HepG2 (cell line): ENCODE results near the gene NOP56. TPM values are rescaled to one million over a fixed set of nuclear protein-coding genes. Genes with fewer than 3 reads are reported as not detected.

Experiments
- ASH2L ChIP-seq: fragments of 300-600, 200-600 bp; sonication (generic); IDR thresholded peaks from 2 replicates; pipeline ENCODE4 v1.7.0; 2017; ENCODE audit warnings: low read depth, mild to moderate bottlenecking, moderate library complexity, mixed read lengths, low read length; ENCODE audit not compliant: insufficient read length
- EHMT2 ChIP-seq: fragments of 200-600 bp; sonication (generic); IDR thresholded peaks from 2 replicates; pipeline ENCODE4 v1.7.0; 2017; ENCODE audit warnings: antibody characterized with exemption, low read depth, low read length, borderline replicate concordance
- GLMP ChIP-seq: sonication (generic); formaldehyde crosslinking; IDR thresholded peaks from 2 replicates; pipeline ENCODE4 v1.9.0; 2021; ENCODE audit warnings: missing genetic modification reagents, mild to moderate bottlenecking, borderline replicate concordance
- HDAC6 ChIP-seq: fragments of 200-600 bp; sonication (generic); IDR thresholded peaks from 2 replicates; pipeline ENCODE4 v1.7.0; 2017; ENCODE audit warnings: mild to moderate bottlenecking, antibody characterized with exemption, low read length, low read depth
- HES4 ChIP-seq: sonication (generic); formaldehyde crosslinking; IDR thresholded peaks from 2 replicates; pipeline ENCODE4 v1.9.0; 2021; ENCODE audit warnings: mild to moderate bottlenecking, missing genetic modification reagents, borderline replicate concordance
- HHEX ChIP-seq: IDR thresholded peaks from 2 replicates; pipeline ENCODE4 v1.6.1; 2016; ENCODE audit warnings: control low read depth
- NAIF1 ChIP-seq: sonication (generic); formaldehyde crosslinking; IDR thresholded peaks from 2 replicates; pipeline ENCODE4 v1.5.0; 2020; ENCODE audit warnings: mild to moderate bottlenecking, missing genetic modification reagents, borderline replicate concordance
- PCBP1 ChIP-seq: fragments of 200-400 bp; formaldehyde crosslinking; IDR thresholded peaks from 2 replicates; pipeline ENCODE4 v1.6.1; 2017; ENCODE audit warnings: mild to moderate bottlenecking, low read depth, low read length, borderline replicate concordance
- PHB2 ChIP-seq: fragments of 450-650 bp; IDR thresholded peaks from 2 replicates; pipeline ENCODE4 v1.6.1; 2018; ENCODE audit not compliant: partially characterized antibody
- PITX1 ChIP-seq: sonication (generic); formaldehyde crosslinking; IDR thresholded peaks from 2 replicates; pipeline ENCODE4 v1.5.1; 2020; ENCODE audit warnings: mild to moderate bottlenecking, missing genetic modification reagents
- PLSCR1 ChIP-seq: sonication (generic); formaldehyde crosslinking; IDR thresholded peaks from 2 replicates; pipeline ENCODE4 v1.5.0; 2020; ENCODE audit warnings: missing genetic modification reagents, mild to moderate bottlenecking, borderline replicate concordance
- POLR2AphosphoS2 ChIP-seq: IDR thresholded peaks from 2 replicates; pipeline ENCODE4 v1.6.1; 2011; ENCODE audit warnings: low read depth, low read length, improper control_type of control experiment
- RFX3 ChIP-seq: IDR thresholded peaks from 2 replicates; pipeline ENCODE4 v1.6.1; 2016; ENCODE audit warnings: missing biosample characterization, missing genetic modification reagents
- TCF7L2 ChIP-seq: IDR thresholded peaks from 2 replicates; pipeline ENCODE4 v1.6.1; 2011; ENCODE audit warnings: mild to moderate bottlenecking, low read depth, low read length, moderate library complexity
- TOPORS ChIP-seq: sonication (generic); formaldehyde crosslinking; IDR thresholded peaks from 2 replicates; pipeline ENCODE4 v1.8.0; 2023; ENCODE audit warnings: mild to moderate bottlenecking, missing genetic modification reagents
- ZFP1 ChIP-seq: IDR thresholded peaks from 2 replicates; pipeline ENCODE4 v1.6.1; 2016
- ZNF530 ChIP-seq: sonication (generic); formaldehyde crosslinking; IDR thresholded peaks from 2 replicates; pipeline ENCODE4 v1.5.0; 2020; ENCODE audit warnings: low read depth, mild to moderate bottlenecking, missing genetic modification reagents
- ZNF556 ChIP-seq: sonication (generic); formaldehyde crosslinking; IDR thresholded peaks from 2 replicates; pipeline ENCODE4 v1.4.0; 2020; ENCODE audit warnings: mild to moderate bottlenecking, missing genetic modification reagents, borderline replicate concordance
- ZNF670 ChIP-seq: sonication (generic); formaldehyde crosslinking; IDR thresholded peaks from 2 replicates; pipeline ENCODE4 v1.8.0; 2022; ENCODE audit warnings: mild to moderate bottlenecking, missing genetic modification reagents, borderline replicate concordance
- ZNF839 ChIP-seq: sonication (generic); formaldehyde crosslinking; IDR thresholded peaks from 2 replicates; pipeline ENCODE4 v1.4.0; 2020; ENCODE audit warnings: missing genetic modification reagents, mild to moderate bottlenecking, borderline replicate concordance
- ZSCAN25 ChIP-seq: sonication (generic); formaldehyde crosslinking; IDR thresholded peaks from 2 replicates; pipeline ENCODE4 v1.8.0; 2022; ENCODE audit warnings: mild to moderate bottlenecking, missing genetic modification reagents
- polyA plus RNA-seq, 8 experiments: library from polyadenylated mRNA; depleted of rRNA in 3 of 8; stranded (reverse) in 7 of 8; unstranded in 1 of 8; fragments of >200 nt; fragmentation: Illumina TruSeq in 4 of 8; extraction: Trizol in 4 of 8; gene quantifications; 2 replicates each; pipeline versions ENCODE4 v1.2.1 to v1.2.3, GENCODE V29; 2011 to 2016; ENCODE audit warnings: low read depth in 4 of 8, missing spikeins in 1 of 8, mixed read lengths in 1 of 8; ENCODE audit not compliant: insufficient read depth in 1 of 8
- total RNA-seq, 5 experiments: library from RNA; depleted of rRNA; stranded (reverse); fragments of >200 nt; fragmentation: Illumina TruSeq; extraction: Trizol; gene quantifications; 2 replicates each; pipeline ENCODE4 v1.2.3, GENCODE V29; 2016; ENCODE audit warnings: low read depth in 1 of 5
- TF ChIP-seq, protein P1 (sequence below): sonication (generic); formaldehyde crosslinking; IDR thresholded peaks from 2 replicates; pipeline ENCODE4 v1.8.0; 2023; ENCODE audit warnings: mild to moderate bottlenecking, missing genetic modification reagents
- TF ChIP-seq, protein P2 (sequence below): sonication (generic); formaldehyde crosslinking; IDR thresholded peaks from 2 replicates; pipeline ENCODE4 v1.5.1; 2020; ENCODE audit warnings: mild to moderate bottlenecking, missing genetic modification reagents

Gene NOP56
- total and polyA plus RNA-seq, 2 of the 13 experiments (the other 11 are each of a cell fraction or from before 2014, with no cell fraction given), result 369 to 1,116 TPM

DNA sequence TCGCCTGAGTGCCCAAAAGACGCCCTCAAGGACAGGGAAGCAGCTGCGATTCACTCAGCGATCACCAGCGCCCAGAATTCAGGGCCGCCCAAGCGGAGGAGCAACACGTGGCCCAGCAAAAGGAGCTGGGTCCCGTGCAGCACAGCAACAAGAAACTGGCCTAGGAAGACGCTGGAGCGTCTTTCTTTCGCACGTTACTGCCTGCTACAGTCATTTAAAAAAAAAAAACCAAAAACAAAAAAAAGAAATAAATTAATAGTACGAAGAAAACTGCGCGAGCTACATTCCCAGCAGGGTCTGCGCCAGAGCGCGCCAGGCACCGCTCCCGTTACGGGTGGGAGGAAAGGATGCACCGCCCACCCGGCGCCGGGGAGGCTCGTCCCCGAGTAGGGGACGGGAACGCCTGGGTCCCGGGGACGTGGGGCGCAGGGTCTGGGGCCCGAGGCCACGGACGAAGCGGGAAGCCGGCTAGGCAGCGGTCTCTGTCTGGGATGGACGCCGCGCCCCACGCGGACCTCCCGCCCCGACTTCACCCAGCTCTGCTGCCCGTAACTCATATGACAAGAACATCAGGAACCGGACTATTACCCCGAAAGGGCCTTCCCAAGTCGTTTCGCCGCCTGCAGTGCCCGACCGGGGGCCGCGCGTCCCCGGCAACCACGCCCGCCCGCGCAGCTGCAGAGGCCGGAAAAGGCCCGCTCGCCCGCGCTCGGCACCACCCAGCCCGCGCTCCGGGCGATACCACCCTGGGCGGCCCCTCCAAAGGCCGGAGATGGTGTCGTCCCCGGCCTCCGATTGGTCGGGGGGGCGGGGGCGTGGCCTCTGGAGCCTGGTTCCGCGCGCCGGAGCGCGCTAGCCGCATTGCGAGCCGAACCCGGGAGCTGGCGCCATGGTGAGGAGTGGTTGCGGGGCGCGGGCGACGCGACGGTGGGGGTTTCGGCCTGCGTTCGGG, at the start of gene NOP56 (continued):
- TF ChIP-seq EHMT2 (no peak), PITX1 (peak; percentile 80; the same call in 1 of the 2 replicates), HDAC6 (no peak), PHB2 (no peak), GLMP (no peak; the same call in 1 of the 2 replicates), ZNF556 (CRISPR knock-in tag) (peak; percentile 98; the same call in 1 of the 2 replicates), ZNF839 (CRISPR knock-in tag) (peak; percentile 35), ZNF670 (CRISPR knock-in tag) (peak; percentile 90), PCBP1 (0 out of 2 replicates have a peak, but pooled peaks have one; percentile 49), TOPORS (CRISPR knock-in tag) (peak; percentile 98), RFX3 (CRISPR knock-in tag) (no peak), HHEX (no peak), ASH2L (peak; percentile 93), POLR2AphosphoS2 (peak; percentile 90), ZNF530 (no peak), ZSCAN25 (peak; percentile 29; the same call in 1 of the 2 replicates), NAIF1 (CRISPR knock-in tag) (no peak; the same call in 1 of the 2 replicates), PLSCR1 (CRISPR knock-in tag) (peak; percentile 95; the same call in 1 of the 2 replicates), ZFP1 (CRISPR knock-in tag) (no peak; the same call in 1 of the 2 replicates), HES4 (no peak), TCF7L2 (no peak)
- TF ChIP-seq, protein P1, sequence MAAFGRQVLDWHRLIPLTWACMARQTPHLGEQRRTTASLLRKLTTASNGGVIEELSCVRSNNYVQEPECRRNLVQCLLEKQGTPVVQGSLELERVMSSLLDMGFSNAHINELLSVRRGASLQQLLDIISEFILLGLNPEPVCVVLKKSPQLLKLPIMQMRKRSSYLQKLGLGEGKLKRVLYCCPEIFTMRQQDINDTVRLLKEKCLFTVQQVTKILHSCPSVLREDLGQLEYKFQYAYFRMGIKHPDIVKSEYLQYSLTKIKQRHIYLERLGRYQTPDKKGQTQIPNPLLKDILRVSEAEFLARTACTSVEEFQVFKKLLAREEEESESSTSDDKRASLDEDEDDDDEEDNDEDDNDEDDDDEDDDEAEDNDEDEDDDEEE (CRISPR knock-in tag), result peak; percentile 82
- TF ChIP-seq, protein P2, sequence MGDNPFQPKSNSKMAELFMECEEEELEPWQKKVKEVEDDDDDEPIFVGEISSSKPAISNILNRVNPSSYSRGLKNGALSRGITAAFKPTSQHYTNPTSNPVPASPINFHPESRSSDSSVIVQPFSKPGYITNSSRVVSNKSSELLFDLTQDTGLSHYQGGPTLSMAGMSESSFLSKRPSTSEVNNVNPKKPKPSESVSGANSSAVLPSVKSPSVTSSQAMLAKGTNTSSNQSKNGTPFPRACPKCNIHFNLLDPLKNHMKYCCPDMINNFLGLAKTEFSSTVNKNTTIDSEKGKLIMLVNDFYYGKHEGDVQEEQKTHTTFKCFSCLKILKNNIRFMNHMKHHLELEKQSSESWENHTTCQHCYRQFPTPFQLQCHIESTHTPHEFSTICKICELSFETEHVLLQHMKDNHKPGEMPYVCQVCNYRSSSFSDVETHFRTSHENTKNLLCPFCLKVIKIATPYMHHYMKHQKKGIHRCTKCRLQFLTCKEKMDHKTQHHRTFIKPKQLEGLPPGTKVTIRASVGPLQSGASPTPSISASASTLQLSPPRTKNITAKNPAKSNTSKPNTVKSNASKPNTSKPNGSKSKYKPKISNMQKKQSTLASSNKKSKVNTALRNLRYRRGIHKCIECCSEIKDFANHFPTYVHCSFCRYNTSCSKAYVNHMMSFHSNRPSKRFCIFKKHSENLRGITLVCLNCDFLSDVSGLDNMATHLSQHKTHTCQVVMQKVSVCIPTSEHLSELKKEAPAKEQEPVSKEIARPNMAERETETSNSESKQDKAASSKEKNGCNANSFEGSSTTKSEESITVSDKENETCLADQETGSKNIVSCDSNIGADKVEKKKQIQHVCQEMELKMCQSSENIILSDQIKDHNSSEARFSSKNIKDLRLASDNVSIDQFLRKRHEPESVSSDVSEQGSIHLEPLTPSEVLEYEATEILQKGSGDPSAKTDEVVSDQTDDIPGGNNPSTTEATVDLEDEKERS, result peak; percentile 36; the same call in 1 of the 2 replicates
